Activated CD4-positive, alpha-beta T cell treated with anti-CD3 and anti-CD28 coated beads, Interleukin-2, amount 50 U/mL, for 48 hours (primary cell): ENCODE data around the gene GON4L.
"Not testable (repeated sequence)": the region's sequence is repeated elsewhere in the genome, so short reads cannot be mapped to it uniquely, and the experiment has no call there.

Experiments used
- DNase-seq, 2 experiments: peaks; one replicate each; pipeline ENCODE4 v3.0.0-alpha.2; 2020

Gene GON4L

GRCh38 chr1:155867766-155868165 lies 10.8 kb upstream of the GON4L start:
- DNase-seq, result no peak

- DNase-seq, result no peak
Observed at GRCh38 chr1:155864393-155864792, 7.4 kb upstream of the GON4L start.

- no peak for DNase-seq
Observed at GRCh38 chr1:155861896-155862295, 4.9 kb upstream of the GON4L start.

- no peak for DNase-seq
Observed at GRCh38 chr1:155860970-155861510, 4.0 kb upstream of the GON4L start.

GRCh38 chr1:155859881-155860871 lies 3.2 kb upstream of the GON4L start:
- peak; percentile 59 to 71 for DNase-seq

- peak; percentile 98 for DNase-seq
Observed at GRCh38 chr1:155859234-155859829, 2.3 kb upstream of the GON4L start, which contains the start of gene SYT11. TSS of gene SYT11 (plus strand) at chr1:155859567. CDS start at chr1:155859762, 195 bp downstream.

GRCh38 chr1:155858800-155859233 lies 1.8 kb upstream of the GON4L start:
- DNase-seq, result peak; percentile 47 to 59

GRCh38 chr1:155856257-155856974 lies 598 bp downstream of the GON4L start:
- DNase-seq, result no peak

GRCh38 chr1:155850345-155850744 lies 6.7 kb downstream of the GON4L start:
- no peak for DNase-seq

GRCh38 chr1:155847823-155848529 lies 9.0 kb downstream of the GON4L start:
- no peak for DNase-seq

GRCh38 chr1:155844860-155845421 lies 12.1 kb downstream of the GON4L start:
- DNase-seq, result no peak

GRCh38 chr1:155840386-155840785 lies 16.6 kb downstream of the GON4L start:
- DNase-seq, result no peak

- no peak for DNase-seq
Observed at GRCh38 chr1:155835548-155835947, 21.5 kb downstream of the GON4L start.

- not testable (repeated sequence) for DNase-seq
Observed at GRCh38 chr1:155834927-155835399, 22.1 kb downstream of the GON4L start.

GRCh38 chr1:155834296-155834926 lies 22.6 kb downstream of the GON4L start:
- no peak for DNase-seq

GRCh38 chr1:155833665-155834295 lies 23.2 kb downstream of the GON4L start:
- no peak for DNase-seq

GRCh38 chr1:155831279-155831976 lies 25.6 kb downstream of the GON4L start:
- DNase-seq, result no peak

GRCh38 chr1:155827450-155827849 lies 29.6 kb downstream of the GON4L start:
- DNase-seq, result no peak

GRCh38 chr1:155816351-155816750 lies 40.7 kb downstream of the GON4L start:
- no peak for DNase-seq

- no peak for DNase-seq
Observed at GRCh38 chr1:155813672-155814071, 43.3 kb downstream of the GON4L start.
